Right lung (tissue), 5 donors: Measurements from ENCODE around the gene MLLT6. TPM values are rescaled to one million over a fixed set of nuclear protein-coding genes. Genes with fewer than 3 reads are reported as not detected.
"Not testable (repeated sequence)": the region's sequence is repeated elsewhere in the genome, so short reads cannot be mapped to it uniquely, and the experiment has no call there.

Experiments used
- DNase-seq, 2 donors: peaks; one replicate each; pipeline ENCODE4 v3.0.0-alpha.2; 2013
- polyA plus RNA-seq, 5 donors: library from polyadenylated mRNA; unstranded; fragments of 120-200 nt; gene quantifications; one replicate each; pipeline versions ENCODE4 v1.2.1 to v1.2.3, GENCODE V29; 2013; ENCODE audit warnings: inconsistent platforms in 1 of 5, low replicate concordance in 1 of 5; ENCODE audit not compliant: insufficient read length in 5 of 5, insufficient read depth in 1 of 5

MLLT6 gene
- polyA plus RNA-seq, 5 donors, result 88.4 to 127 (median 112) TPM

GRCh38 chr17:38724337-38724988 lies 19.4 kb downstream of the MLLT6 start:
- DNase-seq, result no peak

- DNase-seq, result no peak
These were observed 20.0 kb downstream of the MLLT6 start for GRCh38 chr17:38725066-38725465.

GRCh38 chr17:38726145-38726544 lies 21.1 kb downstream of the MLLT6 start:
- not testable (repeated sequence) for DNase-seq

- DNase-seq, result no peak
These were observed 22.7 kb downstream of the MLLT6 start for GRCh38 chr17:38727736-38728135.

- DNase-seq, result no peak
These were observed 23.3 kb downstream of the MLLT6 start for GRCh38 chr17:38728290-38728831.

GRCh38 chr17:38729368-38729885 lies 24.4 kb downstream of the MLLT6 start:
- no peak for DNase-seq

GRCh38 chr17:38729886-38730525 lies 24.9 kb downstream of the MLLT6 start, which contains the start of gene CISD3:
TSS of gene CISD3 (plus strand) at chr17:38730341. CDS start at chr17:38730359, 18 bp downstream.
- peak; percentile 82 to 84 for DNase-seq

GRCh38 chr17:38730526-38731379 lies 25.7 kb downstream of the MLLT6 start:
- DNase-seq, result no peak

GRCh38 chr17:38731526-38732294 lies 26.6 kb downstream of the MLLT6 start:
- DNase-seq, result no peak

GRCh38 chr17:38732376-38733281 lies 27.6 kb downstream of the MLLT6 start:
- no peak for DNase-seq

- DNase-seq, result no peak
These were observed 28.4 kb downstream of the MLLT6 start for GRCh38 chr17:38733282-38733981.

GRCh38 chr17:38733982-38734973 lies 29.2 kb downstream of the MLLT6 start:
- no peak for DNase-seq

- DNase-seq, result no peak
These were observed 30.3 kb downstream of the MLLT6 start for GRCh38 chr17:38735161-38735997.

GRCh38 chr17:38738007-38738662 lies 33.1 kb downstream of the MLLT6 start:
- DNase-seq, result no peak

GRCh38 chr17:38738686-38739085 lies 33.6 kb downstream of the MLLT6 start:
- DNase-seq, result no peak

- DNase-seq, result no peak
These were observed 34.2 kb downstream of the MLLT6 start for GRCh38 chr17:38739305-38739704.

GRCh38 chr17:38740044-38740443 lies 35.0 kb downstream of the MLLT6 start:
- DNase-seq, result no peak
